IMR-90 (cell line): Measurements from ENCODE around the gene GH1. TPM values are rescaled to one million over a fixed set of nuclear protein-coding genes. Genes with fewer than 3 reads are reported as not detected.

ENCODE experiments used
- ATAC-seq: fragments of 200-7000 bp; cut with Tn5 transposase; 2 replicates; pipeline ENCODE4 v1.9.1; 2020; ENCODE audit warnings: low read depth, mild to moderate bottlenecking, moderate library complexity
- BruUV-seq: library from RNA; stranded (reverse); fragments of 400-500 nt; replicated peaks from 2 replicates; lab custom pipeline; 2021; lab: Mats Ljungman, UMichigan
- CTCF ChIA-PET: fragments of 300-600 bp; formaldehyde crosslinking; extraction: SDS; loops from one replicate; lab custom pipeline; 2021; ENCODE audit warnings: antibody characterized with exemption; lab: Yijun Ruan, JAX
- POLR2A ChIA-PET: fragments of 300-600 bp; sonication (Branson Sonifier 250); formaldehyde crosslinking; loops from one replicate; lab custom pipeline; 2022; ENCODE audit warnings: antibody characterized with exemption; ENCODE audit not compliant: unreplicated experiment; lab: Charles Lee
- DNase-seq: peaks from one replicate; pipeline ENCODE4 v3.0.0; 2013
- H2AFZ ChIP-seq: replicated peaks from 2 replicates; pipeline ENCODE3; 2013; ENCODE audit warnings: low read length, mild to moderate bottlenecking; ENCODE audit not compliant: poor library complexity
- H2AK5ac ChIP-seq: 2 replicates; pipeline ENCODE4 v1.6.1; 2013; ENCODE audit warnings: low read depth, low read length, inconsistent platforms
- H2AK9ac ChIP-seq: replicated peaks from 2 replicates; pipeline ENCODE3; 2013; ENCODE audit warnings: mild to moderate bottlenecking, low read depth, low read length, moderate library complexity; ENCODE audit not compliant: poor library complexity
- H2BK120ac ChIP-seq: 2 replicates; pipeline ENCODE4 v1.6.1; 2013; ENCODE audit warnings: low read depth, low read length, inconsistent platforms
- H2BK15ac ChIP-seq: 3 replicates; pipeline ENCODE4 v1.6.1; 2013; ENCODE audit warnings: low read depth, low read length, inconsistent platforms
- H2BK20ac ChIP-seq: 2 replicates; pipeline ENCODE4 v1.6.1; 2013; ENCODE audit warnings: low read depth, mild to moderate bottlenecking, inconsistent platforms, low read length, moderate library complexity
- H2BK5ac ChIP-seq: 2 replicates; pipeline ENCODE4 v1.6.1; 2013; ENCODE audit warnings: mild to moderate bottlenecking, low read depth, low read length, inconsistent platforms; ENCODE audit not compliant: poor library complexity, severe bottlenecking
- H3K14ac ChIP-seq: replicated peaks from 2 replicates; pipeline ENCODE4 v1.6.1; 2013; ENCODE audit warnings: low read depth, low read length, inconsistent platforms
- H3K18ac ChIP-seq: 2 replicates; pipeline ENCODE4 v1.6.1; 2013; ENCODE audit warnings: low read depth, low read length, control low read depth
- H3K23ac ChIP-seq: 2 replicates; pipeline ENCODE4 v1.6.1; 2013; ENCODE audit warnings: low read depth, low read length, inconsistent platforms
- H3K27ac ChIP-seq: 2 replicates; pipeline ENCODE4 v1.5.1; 2013; ENCODE audit warnings: mild to moderate bottlenecking, control low read depth, low read length; ENCODE audit not compliant: insufficient read depth
- H3K27me3 ChIP-seq: 2 replicates; pipeline ENCODE4 v1.6.1; 2013; ENCODE audit warnings: low read length; ENCODE audit not compliant: control insufficient read depth, insufficient read depth
- H3K36me3 ChIP-seq: 2 replicates; pipeline ENCODE4 v1.6.1; 2013; ENCODE audit warnings: low read length, mixed read lengths; ENCODE audit not compliant: control insufficient read depth, insufficient read depth
- H3K4ac ChIP-seq: 2 replicates; pipeline ENCODE4 v1.6.1; 2013; ENCODE audit warnings: low read depth, low read length, inconsistent platforms
- H3K4me1 ChIP-seq: 2 replicates; pipeline ENCODE4 v1.6.1; 2013; ENCODE audit warnings: low read length, mixed read lengths; ENCODE audit not compliant: control insufficient read depth, insufficient read depth
- H3K4me2 ChIP-seq: 2 replicates; pipeline ENCODE4 v1.6.1; 2013; ENCODE audit warnings: low read depth, mild to moderate bottlenecking, control low read depth, low read length, moderate library complexity
- H3K4me3 ChIP-seq: 2 replicates; pipeline ENCODE4 v1.5.1; 2013; ENCODE audit warnings: low read depth, mild to moderate bottlenecking, control low read depth, low read length, moderate library complexity; ENCODE audit not compliant: insufficient read depth
- H3K56ac ChIP-seq: 2 replicates; pipeline ENCODE4 v1.6.1; 2013; ENCODE audit warnings: low read length, inconsistent platforms; ENCODE audit not compliant: insufficient read depth; ENCODE audit errors: extremely low read depth
- H3K79me1 ChIP-seq, 2 experiments: 2 replicates each; pipeline ENCODE4 v1.6.1; 2013; ENCODE audit warnings: low read length in 2 of 2, inconsistent platforms in 1 of 2, low read depth in 1 of 2
- H3K9ac ChIP-seq: 2 replicates; pipeline ENCODE4 v1.6.1; 2013; ENCODE audit warnings: low read depth, low read length, control low read depth
- H3K9me1 ChIP-seq: 2 replicates; pipeline ENCODE4 v1.6.1; 2013; ENCODE audit warnings: low read length, inconsistent platforms; ENCODE audit not compliant: insufficient read depth
- H3K9me3 ChIP-seq: 2 replicates; pipeline ENCODE4 v1.6.1; 2013; ENCODE audit warnings: low read length; ENCODE audit not compliant: control insufficient read depth, insufficient read depth
- H4K20me1 ChIP-seq: 2 replicates; pipeline ENCODE4 v1.6.1; 2013; ENCODE audit warnings: low read length, inconsistent platforms; ENCODE audit not compliant: insufficient read depth
- H4K5ac ChIP-seq: 2 replicates; pipeline ENCODE4 v1.6.1; 2013; ENCODE audit warnings: mild to moderate bottlenecking, low read depth, low read length, control low read depth
- H4K8ac ChIP-seq, 2 experiments: 2 replicates each; pipeline ENCODE4 v1.6.1; 2013; ENCODE audit warnings: low read depth in 2 of 2, low read length in 2 of 2, control low read depth in 1 of 2, inconsistent platforms in 1 of 2
- H4K91ac ChIP-seq: 2 replicates; pipeline ENCODE4 v1.6.1; 2013; ENCODE audit warnings: low read depth, low read length, inconsistent platforms; ENCODE audit not compliant: insufficient read depth
- BHLHE40 ChIP-seq: fragments of 150-350 bp; IDR thresholded peaks from 2 replicates; pipeline ENCODE4 v1.6.1; 2016; ENCODE audit warnings: mild to moderate bottlenecking, low read depth, low read length
- CEBPB ChIP-seq: IDR thresholded peaks from 2 replicates; pipeline ENCODE4 v1.6.1; 2012; ENCODE audit warnings: low read depth, low read length, improper control_type of control experiment
- CHD1 ChIP-seq: IDR thresholded peaks from 2 replicates; pipeline ENCODE4 v1.6.1; 2012; ENCODE audit warnings: low read depth, low read length, improper control_type of control experiment
- FOS ChIP-seq: fragments of 150-350 bp; IDR thresholded peaks from 2 replicates; pipeline ENCODE4 v1.6.1; 2016; ENCODE audit warnings: low read depth, low read length
- MAZ ChIP-seq: IDR thresholded peaks from 2 replicates; pipeline ENCODE4 v1.6.1; 2012; ENCODE audit warnings: low read depth, mild to moderate bottlenecking, low read length, improper control_type of control experiment, moderate library complexity, borderline replicate concordance
- MXI1 ChIP-seq: IDR thresholded peaks from 2 replicates; pipeline ENCODE4 v1.6.1; 2012; ENCODE audit warnings: low read depth, mild to moderate bottlenecking, low read length, moderate library complexity, borderline replicate concordance
- NFE2L2 ChIP-seq: fragments of 150-350 bp; IDR thresholded peaks from 2 replicates; pipeline ENCODE4 v1.6.1; 2016; ENCODE audit warnings: low read depth, mild to moderate bottlenecking, low read length
- POLR2A ChIP-seq: IDR thresholded peaks from 2 replicates; pipeline ENCODE4 v1.6.1; 2012; ENCODE audit warnings: mild to moderate bottlenecking, low read depth, low read length
- RAD21 ChIP-seq: IDR thresholded peaks from 2 replicates; pipeline ENCODE4 v1.6.1; 2012; ENCODE audit warnings: low read length, improper control_type of control experiment
- RCOR1 ChIP-seq: IDR thresholded peaks from 2 replicates; pipeline ENCODE4 v1.6.1; 2012; ENCODE audit warnings: mild to moderate bottlenecking, low read length, improper control_type of control experiment; ENCODE audit not compliant: insufficient replicate concordance
- RFX5 ChIP-seq: IDR thresholded peaks from 2 replicates; pipeline ENCODE4 v1.8.0; 2012; ENCODE audit warnings: low read depth, mild to moderate bottlenecking, low read length, moderate library complexity
- SMC3 ChIP-seq: fragments of 150-350 bp; IDR thresholded peaks from 2 replicates; pipeline ENCODE4 v1.6.1; 2016; ENCODE audit warnings: low read depth, mild to moderate bottlenecking, antibody characterized with exemption, low read length, moderate library complexity
- WGBS, 2 experiments: methylation state at CpG; one replicate each; pipeline versions ENCODE4 v1.1.5 to v1.1.7; 2013; ENCODE audit warnings: missing lambda C conversion rate in 2 of 2; ENCODE audit not compliant: insufficient read length in 1 of 2; ENCODE audit errors: extremely low coverage in 2 of 2; 5-methylcytosine and 5-hydroxymethylcytosine counted together
- dilution Hi-C: fragments of 300-500 bp; cut with HindIII; formaldehyde crosslinking; loops from one replicate; pipeline ENCODE4 v1.14.3; 2018; ENCODE audit warnings: low sequenced_read_pairs; ENCODE audit not compliant: unreplicated experiment
- in situ Hi-C: fragments of 300-500 bp; cut with MboI; formaldehyde crosslinking; loops from 3 replicates; pipeline ENCODE4 v1.14.3; 2019; ENCODE audit warnings: low sequenced_read_pairs, inconsistent platforms, mixed read lengths
- intact Hi-C: fragments of 100-400 bp; cut with micrococcal nuclease; formaldehyde crosslinking; loops from 2 replicates; pipeline ENCODE4 v1.10.0; 2022
- polyA plus RNA-seq, 3 experiments: library from polyadenylated mRNA; depleted of rRNA; stranded (reverse); fragments of >200 nt; gene quantifications; 2 replicates each; pipeline ENCODE4 v1.2.3, GENCODE V29; 2012; ENCODE audit warnings: low replicate concordance in 1 of 3
- total RNA-seq: library from RNA; depleted of rRNA; stranded (reverse); fragments of >200 nt; gene quantifications from 2 replicates; pipeline ENCODE4 v1.2.3, GENCODE V29; 2012
- TF ChIP-seq, protein P1 (sequence below): conservative IDR thresholded peaks from 2 replicates; pipeline ENCODE4 v1.5.1; 2012; ENCODE audit warnings: mild to moderate bottlenecking, low read depth, low read length, improper control_type of control experiment
- TF ChIP-seq, protein P2 (sequence below): fragments of 150-350 bp; IDR thresholded peaks from 2 replicates; pipeline ENCODE4 v1.6.1; 2017; ENCODE audit warnings: mild to moderate bottlenecking, antibody characterized with exemption, low read length, low read depth
- TF ChIP-seq, protein P3 (sequence below): fragments of 150-350 bp; IDR thresholded peaks from 2 replicates; pipeline ENCODE4 v1.6.1; 2016; ENCODE audit warnings: low read depth, mild to moderate bottlenecking, low read length, moderate library complexity, borderline replicate concordance

Gene GH1
- total and polyA plus RNA-seq, 2 of the 4 experiments (the other 2 are of a cell fraction): not detected

DNA sequence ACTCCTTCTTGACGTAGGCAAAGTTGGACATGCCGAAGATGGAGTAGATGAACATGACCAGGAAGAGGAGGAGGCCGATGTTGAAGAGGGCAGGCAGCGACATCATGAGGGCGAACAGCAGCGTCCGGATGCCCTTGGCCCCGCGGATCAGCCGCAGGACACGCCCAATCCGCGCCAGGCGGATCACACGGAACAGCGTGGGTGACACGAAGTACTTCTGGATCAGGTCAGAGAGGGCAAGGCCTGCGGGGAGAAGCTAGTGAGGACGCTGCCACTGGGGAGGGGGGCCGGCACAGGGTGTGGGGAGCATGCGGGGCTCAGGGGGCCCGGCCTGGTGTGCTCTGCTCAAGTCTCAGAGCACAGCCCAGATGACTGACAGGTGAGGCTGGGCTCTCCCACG, 23.1 kb upstream of the GH1 start:
- no peak for ATAC-seq

More for the DNA sequence above, 23.1 kb upstream of the GH1 start:
- WGBS, 2 experiments: 87% methylated on average over 17 of the region's 23 CpGs; no CpG with 5 or more reads in 1 of the 2 experiments
- H3K4me2 ChIP-seq: no peak overlapping the region
- H4K20me1 ChIP-seq: no peaks in the 10 kb centered on the region
- H3K4me1 ChIP-seq: no peaks in the 10 kb centered on the region
- no peak overlapping the region for H3K18ac ChIP-seq
- no peak overlapping the region for H2BK15ac ChIP-seq
- CTCF ChIA-PET: no interaction called here
- no peak overlapping the region for H2BK20ac ChIP-seq
- no peak overlapping the region for H3K14ac ChIP-seq
- no peaks in the 10 kb centered on the region; the same call in 1 of the 2 replicates for H3K9me3 ChIP-seq
- DNase-seq: no peak
- dilution Hi-C loops: no loop called here
- no peak overlapping the region for H2AK5ac ChIP-seq
- no peak overlapping the region for H2BK5ac ChIP-seq
- H4K5ac ChIP-seq: no peak overlapping the region
- no peak overlapping the region for H3K27ac ChIP-seq
- peaks cover 11% of the 10 kb centered on the region for H3K27me3 ChIP-seq
- no peaks in the 10 kb centered on the region for H3K79me1 ChIP-seq
- in situ Hi-C loops: no loop called here
- H3K56ac ChIP-seq: no peak overlapping the region
- POLR2A ChIA-PET: no interaction called here
- no peaks in the 10 kb centered on the region for H3K9me1 ChIP-seq
- H2AK9ac ChIP-seq: no peak overlapping the region
- H3K9ac ChIP-seq: no peak overlapping the region
- no TSS peak for BruUV-seq
- H3K4ac ChIP-seq: no peak overlapping the region
- H3K4me3 ChIP-seq: no peak overlapping the region
- TF ChIP-seq RCOR1 (no peak), RFX5 (no peak), POLR2A (no peak), NFE2L2 (no peak), BHLHE40 (no peak), CHD1 (no peak), MAZ (no peak), CEBPB (no peak), SMC3 (no peak), MXI1 (no peak), RAD21 (no peak), FOS (no peak)
- TF ChIP-seq, protein P1, sequence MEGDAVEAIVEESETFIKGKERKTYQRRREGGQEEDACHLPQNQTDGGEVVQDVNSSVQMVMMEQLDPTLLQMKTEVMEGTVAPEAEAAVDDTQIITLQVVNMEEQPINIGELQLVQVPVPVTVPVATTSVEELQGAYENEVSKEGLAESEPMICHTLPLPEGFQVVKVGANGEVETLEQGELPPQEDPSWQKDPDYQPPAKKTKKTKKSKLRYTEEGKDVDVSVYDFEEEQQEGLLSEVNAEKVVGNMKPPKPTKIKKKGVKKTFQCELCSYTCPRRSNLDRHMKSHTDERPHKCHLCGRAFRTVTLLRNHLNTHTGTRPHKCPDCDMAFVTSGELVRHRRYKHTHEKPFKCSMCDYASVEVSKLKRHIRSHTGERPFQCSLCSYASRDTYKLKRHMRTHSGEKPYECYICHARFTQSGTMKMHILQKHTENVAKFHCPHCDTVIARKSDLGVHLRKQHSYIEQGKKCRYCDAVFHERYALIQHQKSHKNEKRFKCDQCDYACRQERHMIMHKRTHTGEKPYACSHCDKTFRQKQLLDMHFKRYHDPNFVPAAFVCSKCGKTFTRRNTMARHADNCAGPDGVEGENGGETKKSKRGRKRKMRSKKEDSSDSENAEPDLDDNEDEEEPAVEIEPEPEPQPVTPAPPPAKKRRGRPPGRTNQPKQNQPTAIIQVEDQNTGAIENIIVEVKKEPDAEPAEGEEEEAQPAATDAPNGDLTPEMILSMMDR: no peak
- TF ChIP-seq, protein P2, sequence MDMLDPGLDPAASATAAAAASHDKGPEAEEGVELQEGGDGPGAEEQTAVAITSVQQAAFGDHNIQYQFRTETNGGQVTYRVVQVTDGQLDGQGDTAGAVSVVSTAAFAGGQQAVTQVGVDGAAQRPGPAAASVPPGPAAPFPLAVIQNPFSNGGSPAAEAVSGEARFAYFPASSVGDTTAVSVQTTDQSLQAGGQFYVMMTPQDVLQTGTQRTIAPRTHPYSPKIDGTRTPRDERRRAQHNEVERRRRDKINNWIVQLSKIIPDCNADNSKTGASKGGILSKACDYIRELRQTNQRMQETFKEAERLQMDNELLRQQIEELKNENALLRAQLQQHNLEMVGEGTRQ: no peak
- TF ChIP-seq, protein P3, sequence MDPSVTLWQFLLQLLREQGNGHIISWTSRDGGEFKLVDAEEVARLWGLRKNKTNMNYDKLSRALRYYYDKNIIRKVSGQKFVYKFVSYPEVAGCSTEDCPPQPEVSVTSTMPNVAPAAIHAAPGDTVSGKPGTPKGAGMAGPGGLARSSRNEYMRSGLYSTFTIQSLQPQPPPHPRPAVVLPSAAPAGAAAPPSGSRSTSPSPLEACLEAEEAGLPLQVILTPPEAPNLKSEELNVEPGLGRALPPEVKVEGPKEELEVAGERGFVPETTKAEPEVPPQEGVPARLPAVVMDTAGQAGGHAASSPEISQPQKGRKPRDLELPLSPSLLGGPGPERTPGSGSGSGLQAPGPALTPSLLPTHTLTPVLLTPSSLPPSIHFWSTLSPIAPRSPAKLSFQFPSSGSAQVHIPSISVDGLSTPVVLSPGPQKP: no peak
- no peak overlapping the region for H2BK120ac ChIP-seq
- H3K23ac ChIP-seq: no peak overlapping the region
- intact Hi-C loops: no loop called here
- no peak overlapping the region for H4K8ac ChIP-seq
- H2AFZ ChIP-seq: no peak overlapping the region
- H4K91ac ChIP-seq: no peak overlapping the region
- no peaks in the 10 kb centered on the region for H3K36me3 ChIP-seq
